ENCODE results near the gene PIM2. TPM values are rescaled to one million over a fixed set of nuclear protein-coding genes. Genes with fewer than 3 reads are reported as not detected.
A peak's percentile ranks its signal among the peaks of the same experiment; 100 is the strongest.
"Not testable (repeated sequence)": the region's sequence is repeated elsewhere in the genome, so short reads cannot be mapped to it uniquely, and the experiment has no call there.

Gene PIM2
- total and polyA plus RNA-seq, 12 donors, result 3.8 to 14.1 (median 9.3) TPM

GRCh38 chrX:48890934-48891401 lies 27.9 kb downstream of the PIM2 start:
- intact Hi-C loops (cut with DNase I), result no loop called here
- peak in 1 of 7 donors; percentile 23 for DNase-seq
- Histone ChIP-seq H3K27ac (peak overlapping the region in 4 of 5 donors; percentile 54 to 73 (median 62)), H3K4me1 (replicated peaks in 1 of 2) (peaks cover 0 to 3% of the 10 kb centered on the region in 2 donors), H3K36me3 (replicated peaks in 1 of 2) (peaks cover 0 to 6% of the 10 kb centered on the region in 2 donors), H3K9me3 (replicated peaks in 1 of 3) (no peaks in the 10 kb centered on the region), H3K4me3 (peak overlapping the region in 3 of 4 donors; percentile 33 to 58 (median 40)), H3K27me3 (no peaks in the 10 kb centered on the region)
- WGBS, 4 donors, result 0 to 51% (median 17%) methylated on average over 8 to 35 of the region's 35 CpGs
- TF ChIP-seq CTCF (IDR thresholded peaks at IDR 0.05), result no peak
- no peak for TF ChIP-seq POLR2A (IDR thresholded peaks at IDR 0.05)

- H3K36me3 ChIP-seq (replicated peaks in 1 of 2), result peaks cover 0 to 6% of the 10 kb centered on the region in 2 donors
- no peaks in the 10 kb centered on the region for H3K4me1 ChIP-seq (replicated peaks in 1 of 2)
- no peaks in the 10 kb centered on the region for H3K27me3 ChIP-seq
- DNase-seq, result no peak
- intact Hi-C loops (cut with DNase I), result no loop called here
- peak overlapping the region in 2 of 5 donors; percentile 54 to 70 for H3K27ac ChIP-seq
- TF ChIP-seq CTCF (IDR thresholded peaks at IDR 0.05), result no peak
- TF ChIP-seq POLR2A (IDR thresholded peaks at IDR 0.05), result no peak
- H3K9me3 ChIP-seq (replicated peaks in 1 of 3), result no peaks in the 10 kb centered on the region
- peak overlapping the region in 1 of 4 donors; percentile 58 for H3K4me3 ChIP-seq
- 28 to 49% (median 39%) methylated on average over 13 to 15 of the region's 15 CpGs for WGBS, 4 donors
Measured at GRCh38 chrX:48890296-48890925, 28.4 kb downstream of the PIM2 start.

GRCh38 chrX:48886586-48886985 lies 32.2 kb downstream of the PIM2 start:
- H3K27ac ChIP-seq; H3K4me1 ChIP-seq (replicated peaks in 1 of 2); H3K27me3 ChIP-seq; DNase-seq; H3K4me3 ChIP-seq; H3K36me3 ChIP-seq (replicated peaks in 1 of 2); intact Hi-C loops (cut with DNase I); H3K9me3 ChIP-seq (replicated peaks in 1 of 3): not testable (repeated sequence)
- WGBS, 4 donors, result 70 to 100% (median 78%) methylated on average over 2 to 5 of the region's 5 CpGs

GRCh38 chrX:48883729-48884128 lies 35.1 kb downstream of the PIM2 start:
- intact Hi-C loops (cut with DNase I), result no loop called here
- 71 to 79% (median 73%) methylated on average over 9 to 10 of the region's 10 CpGs for WGBS, 4 donors
- no peak for DNase-seq
- Histone ChIP-seq H3K4me3 (no peak overlapping the region), H3K36me3 (replicated peaks in 1 of 2) (no peaks in the 10 kb centered on the region), H3K9me3 (replicated peaks in 1 of 3) (no peaks in the 10 kb centered on the region), H3K4me1 (replicated peaks in 1 of 2) (no peaks in the 10 kb centered on the region), H3K27me3 (no peaks in the 10 kb centered on the region), H3K27ac (no peak overlapping the region)
- TF ChIP-seq CTCF (IDR thresholded peaks at IDR 0.05), result no peak
- no peak for TF ChIP-seq POLR2A (IDR thresholded peaks at IDR 0.05)

GRCh38 chrX:48876944-48877343 lies 41.9 kb downstream of the PIM2 start:
- DNase-seq; H3K4me3 ChIP-seq; H3K36me3 ChIP-seq (replicated peaks in 1 of 2); H3K27me3 ChIP-seq; H3K27ac ChIP-seq; H3K4me1 ChIP-seq (replicated peaks in 1 of 2); intact Hi-C loops (cut with DNase I); H3K9me3 ChIP-seq (replicated peaks in 1 of 3): not testable (repeated sequence)
- 46 to 75% (median 60%) methylated on average over 4 of the region's 4 CpGs for WGBS, 4 donors

- H3K27me3 ChIP-seq; H3K4me3 ChIP-seq; DNase-seq; H3K36me3 ChIP-seq (replicated peaks in 1 of 2); H3K4me1 ChIP-seq (replicated peaks in 1 of 2); H3K27ac ChIP-seq; intact Hi-C loops (cut with DNase I); H3K9me3 ChIP-seq (replicated peaks in 1 of 3): not testable (repeated sequence)
- 34 to 64% (median 41%) methylated on average over 1 to 2 of the region's 2 CpGs for WGBS, 4 donors
Measured at GRCh38 chrX:48872017-48872416, 46.8 kb downstream of the PIM2 start.
